Inferior parietal cortex (tissue), 1 donor: ENCODE measurements around the gene VHLL.

ENCODE experiments used
- DNase-seq: peaks from one replicate; pipeline ENCODE4 v3.0.0-alpha.2; 2016; ENCODE audit errors: extremely low spot score

Gene VHLL

GRCh38 chr1:156291226-156292061 is 7.7 kb downstream of the VHLL start:
- peak; percentile 72 for DNase-seq

- no peak for DNase-seq
Observed at GRCh38 chr1:156289857-156290256, 9.2 kb downstream of the VHLL start.

- DNase-seq = no peak
Observed at GRCh38 chr1:156286061-156286460, 13.0 kb downstream of the VHLL start.

- DNase-seq = no peak
Observed at GRCh38 chr1:156285437-156285836, 13.7 kb downstream of the VHLL start.

- DNase-seq = no peak
Observed at GRCh38 chr1:156284757-156285156, 14.3 kb downstream of the VHLL start.

- no peak for DNase-seq
Observed at GRCh38 chr1:156284112-156284511, 15.0 kb downstream of the VHLL start, which contains the start of gene TMEM79. Gene TMEM79, plus strand, starts transcription at chr1:156284325. Its CDS starts 902 bp downstream, at chr1:156285227.

- DNase-seq = no peak
Observed at GRCh38 chr1:156283521-156283920, 15.6 kb downstream of the VHLL start.

GRCh38 chr1:156282479-156283222 is 16.5 kb downstream of the VHLL start, which contains the start of gene SMG5:
Gene SMG5, minus strand, starts transcription at chr1:156282825. Its CDS starts 145 bp downstream, at chr1:156282680.
- peak; percentile 98 for DNase-seq

GRCh38 chr1:156281693-156282478 is 17.2 kb downstream of the VHLL start:
- DNase-seq = no peak

- DNase-seq = no peak
Observed at GRCh38 chr1:156281281-156281680, 17.8 kb downstream of the VHLL start.

GRCh38 chr1:156279837-156280236 is 19.3 kb downstream of the VHLL start:
- DNase-seq = no peak

- DNase-seq = no peak
Observed at GRCh38 chr1:156276966-156277381, 22.1 kb downstream of the VHLL start.

GRCh38 chr1:156276532-156276931 is 22.6 kb downstream of the VHLL start:
- no peak for DNase-seq

GRCh38 chr1:156270314-156270713 is 28.8 kb downstream of the VHLL start:
- no peak for DNase-seq

- DNase-seq = no peak
Observed at GRCh38 chr1:156268336-156268735, 30.8 kb downstream of the VHLL start.

GRCh38 chr1:156266051-156266450 is 33.1 kb downstream of the VHLL start:
- no peak for DNase-seq

GRCh38 chr1:156263288-156263655 is 35.8 kb downstream of the VHLL start:
- DNase-seq = no peak

- no peak for DNase-seq
Observed at GRCh38 chr1:156262461-156263287, 36.4 kb downstream of the VHLL start.

GRCh38 chr1:156260896-156261295 is 38.2 kb downstream of the VHLL start:
- DNase-seq = no peak

GRCh38 chr1:156259805-156260204 is 39.3 kb downstream of the VHLL start:
- DNase-seq = no peak

- DNase-seq = no peak
Observed at GRCh38 chr1:156258859-156259258, 40.2 kb downstream of the VHLL start.
